Heart left ventricle (tissue), 16 donors: Measurements from ENCODE around the gene C2orf49. TPM values are rescaled to one million over a fixed set of nuclear protein-coding genes. Genes with fewer than 3 reads are reported as not detected.

Experiments used
- ATAC-seq, 4 donors: fragments of 200-7000 bp; cut with Tn5 transposase; one replicate each; pipeline ENCODE4 v1.9.1; 2020 to 2022; ENCODE audit warnings: moderate library complexity in 4 of 4, mild to moderate bottlenecking in 3 of 4, moderate number of reproducible peaks in 1 of 4
- DNase-seq, 5 donors: peaks; one replicate each; pipeline ENCODE4 v3.0.0-alpha.2; 2020
- H3K27ac ChIP-seq, 12 donors: fragments of 200-600 bp; sonication (generic) in 4 of 12; one replicate each; pipeline versions ENCODE4 v1.5.0 to v1.8.0; 2016 to 2022; ENCODE audit warnings: mild to moderate bottlenecking in 2 of 12
- H3K27me3 ChIP-seq, 9 donors: fragments of 200-600 bp; sonication (generic) in 2 of 9; one replicate each; pipeline versions ENCODE4 v1.5.1 to v1.8.0; 2016 to 2022; ENCODE audit warnings: mild to moderate bottlenecking in 3 of 9
- H3K36me3 ChIP-seq, 9 donors: fragments of 200-600 bp; sonication (generic) in 2 of 9; one replicate each; pipeline versions ENCODE4 v1.5.0 to v1.8.0; 2018 to 2022; ENCODE audit warnings: mild to moderate bottlenecking in 2 of 9
- H3K4me1 ChIP-seq, 12 donors: fragments of 200-600 bp; sonication (generic) in 4 of 12; one replicate each; pipeline versions ENCODE4 v1.5.0 to v1.8.0; 2016 to 2022; ENCODE audit warnings: mild to moderate bottlenecking in 3 of 12
- H3K4me3 ChIP-seq, 12 donors: fragments of 200-600 bp; sonication (generic) in 4 of 12; one replicate each; pipeline versions ENCODE4 v1.5.0 to v1.8.0; 2017 to 2022; ENCODE audit warnings: mild to moderate bottlenecking in 9 of 12, moderate library complexity in 4 of 12
- H3K9me3 ChIP-seq, 12 donors: fragments of 200-600 bp; sonication (generic) in 4 of 12; one replicate each; pipeline versions ENCODE4 v1.5.0 to v1.8.0; 2016 to 2022; ENCODE audit warnings: mild to moderate bottlenecking in 1 of 12
- CTCF ChIP-seq, 12 donors: fragments of 200-600 bp; sonication (generic) in 4 of 12; IDR thresholded peaks; one replicate each; pipeline versions ENCODE4 v1.5.0 to v1.8.0; 2018 to 2022; ENCODE audit warnings: antibody characterized with exemption in 12 of 12, mild to moderate bottlenecking in 5 of 12
- POLR2A ChIP-seq, 2 donors: fragments of 450-650 bp; IDR thresholded peaks; one replicate each; pipeline ENCODE4 v1.6.1; 2017; ENCODE audit warnings: antibody characterized with exemption in 2 of 2, mild to moderate bottlenecking in 2 of 2, moderate library complexity in 2 of 2
- WGBS, 4 donors: extraction: QIAGEN DNeasy Blood & Tissue Kit in 2 of 4; methylation state at CpG; one replicate each; pipeline versions ENCODE4 v1.1.5 to v1.1.7; 2013 to 2018; 5-methylcytosine and 5-hydroxymethylcytosine counted together
- intact Hi-C, 10 donors: fragments of 100-400 bp; cut with DNase I; formaldehyde crosslinking; loops; one replicate each; pipeline versions ENCODE4 v1.11.1 to v1.14.2; 2022
- polyA plus RNA-seq, 2 donors: library from polyadenylated mRNA; stranded (reverse); fragments of 200-250 nt; gene quantifications; one replicate each; pipeline ENCODE4 v1.2.3, GENCODE V29; 2013
- total RNA-seq, 9 donors: library from RNA; depleted of rRNA in 2 of 9; stranded (reverse); fragments of >200 nt in 2 of 9; fragmentation: NEBNext Ultra II Directional in 3 of 9; extraction: Animal tissue kit (Norgen Biotek cat#: 25700) in 3 of 9; gene quantifications; one replicate each; pipeline versions ENCODE4 v1.1.0 to v1.2.4, GENCODE V29; 2016 to 2023
- donor health status: ischemic (EF 13 %, LVEDD 7.1; RV severe dilation, severe dysfunction).
- donor health status: healthy with polysubstance abuse.
- donor health status: DM: no; HTN: yes; CAD: no.
- donor health status: DM: no; HTN: no; CAD: no.
- donor health status: ischemic (EF 25% LVEDD 6.9; RV normal size, moderate dysfunction).
- donor health status: ischemic (EF 25% LVEDD 5.7; RV mildly dilated, moderate dysfunction).
- donor health status: healthy.
- donor health status: DM: yes; HTN: yes; CAD: no.
- donor health status: ischemic (EF 35%, LVEDD 5.7; RV mildly dilated, moderate dysfunction).
- donor health status: nonischemic (EF 11% LVEDD 7.7; RV severe dilation, severe dysfunction).
- donor health status: DM: yes; HTN: yes; CAD: no.
- donor health status: PGD.
- donor health status: ischemic (EF 29% LVEDD 5.4; RV normal size, mild dysfunction).
- donor health status: nonischemic (EF 23%, LVEDD 6.1; RV moderate dilation, normal function).

C2orf49 gene
- total and polyA plus RNA-seq, 11 donors: 12.1 to 21.7 (median 15.6) TPM

- Histone ChIP-seq H3K27me3 (no peaks in the 10 kb centered on the region), H3K27ac (no peak overlapping the region), H3K9me3 (no peaks in the 10 kb centered on the region), H3K4me1 (peaks cover 0 to 6% (median 0%) of the 10 kb centered on the region in 12 donors), H3K36me3 (peaks cover 0 to 74% (median 59%) of the 10 kb centered on the region in 9 donors), H3K4me3 (no peak overlapping the region)
- DNase-seq (no peak), ATAC-seq (peak in 1 of 4 donors; percentile 41)
- WGBS, 4 donors: 71 to 74% (median 73%) methylated on average over 7 of the region's 7 CpGs
- intact Hi-C loops: loop anchor here in 2 of 10 donors (10.0 kb wide), 1 partner anchor 181 kb away; no protein-coding TSS in a partner anchor
- no peak for TF ChIP-seq CTCF (IDR thresholded peaks at IDR 0.05)
- TF ChIP-seq POLR2A (IDR thresholded peaks at IDR 0.05): no peak
Observed at GRCh38 chr2:105296017-105296611, 41.2 kb upstream of the C2orf49 start.

GRCh38 chr2:105297216-105297615 is 40.1 kb upstream of the C2orf49 start:
- no peak for DNase-seq
- 85 to 91% (median 89%) methylated on average over 7 of the region's 7 CpGs for WGBS, 4 donors
- H3K36me3 ChIP-seq: peaks cover 0 to 64% (median 48%) of the 10 kb centered on the region in 9 donors
- no peak overlapping the region for H3K4me3 ChIP-seq
- no peaks in the 10 kb centered on the region for H3K27me3 ChIP-seq
- H3K4me1 ChIP-seq: peaks cover 0 to 6% (median 0%) of the 10 kb centered on the region in 12 donors
- H3K9me3 ChIP-seq: no peaks in the 10 kb centered on the region
- ATAC-seq: peak in 1 of 4 donors; percentile 42
- TF ChIP-seq POLR2A (IDR thresholded peaks at IDR 0.05) (no peak), CTCF (IDR thresholded peaks at IDR 0.05) (no peak)
- H3K27ac ChIP-seq: no peak overlapping the region
- intact Hi-C loops: loop anchor here in 2 of 10 donors (10.0 kb wide), 1 partner anchor 182 kb away; no protein-coding TSS in a partner anchor

GRCh38 chr2:105298017-105298416 is 39.3 kb upstream of the C2orf49 start:
- no peaks in the 10 kb centered on the region for H3K9me3 ChIP-seq
- no peak overlapping the region for H3K27ac ChIP-seq
- ATAC-seq (no peak), DNase-seq (no peak)
- H3K27me3 ChIP-seq: no peaks in the 10 kb centered on the region
- peaks cover 0 to 6% (median 0%) of the 10 kb centered on the region in 12 donors for H3K4me1 ChIP-seq
- peaks cover 0 to 57% (median 44%) of the 10 kb centered on the region in 9 donors for H3K36me3 ChIP-seq
- intact Hi-C loops: loop anchor here in 2 of 10 donors (10.0 kb wide), 1 partner anchor 183 kb away; no protein-coding TSS in a partner anchor
- 95 to 99% (median 97%) methylated on average over 3 of the region's 3 CpGs for WGBS, 4 donors
- no peak for TF ChIP-seq POLR2A (IDR thresholded peaks at IDR 0.05)
- no peak for TF ChIP-seq CTCF (IDR thresholded peaks at IDR 0.05)
- H3K4me3 ChIP-seq: no peak overlapping the region

- H3K9me3 ChIP-seq: no peaks in the 10 kb centered on the region
- H3K27me3 ChIP-seq: no peaks in the 10 kb centered on the region
- H3K36me3 ChIP-seq: peaks cover 0 to 49% (median 39%) of the 10 kb centered on the region in 9 donors
- WGBS, 4 donors: 82 to 90% (median 88%) methylated on average over 5 of the region's 5 CpGs
- no peak overlapping the region for H3K4me3 ChIP-seq
- no peak for ATAC-seq
- no peak overlapping the region for H3K27ac ChIP-seq
- DNase-seq: no peak
- TF ChIP-seq CTCF (IDR thresholded peaks at IDR 0.05) (peak in 1 of 12 donors; percentile 9), POLR2A (IDR thresholded peaks at IDR 0.05) (no peak)
- peaks cover 0 to 6% (median 0%) of the 10 kb centered on the region in 12 donors for H3K4me1 ChIP-seq
- intact Hi-C loops: loop anchor here in 2 of 10 donors (10.0 kb wide), 1 partner anchor 184 kb away; no protein-coding TSS in a partner anchor
Observed at GRCh38 chr2:105299290-105299689, 38.0 kb upstream of the C2orf49 start.
